ENCODE data around the gene TTLL8. TPM values are rescaled to one million over a fixed set of nuclear protein-coding genes. Genes with fewer than 3 reads are reported as not detected.
"Not testable (repeated sequence)": the region's sequence is repeated elsewhere in the genome, so short reads cannot be mapped to it uniquely, and the experiment has no call there.

The TTLL8 gene
- total RNA-seq, 1 experiment from 2014 or later: not detected

GRCh38 chr22:50088096-50088495 lies 30.0 kb upstream of the TTLL8 start:
- H2AFZ ChIP-seq (ENCODE audit: low read length): no peak overlapping the region
- intact Hi-C loops (cut with micrococcal nuclease): no loop called here
- H3F3A ChIP-seq (ENCODE audit: low read length, unreplicated experiment): no peaks in the 10 kb centered on the region

GRCh38 chr22:50087646-50088045 lies 29.5 kb upstream of the TTLL8 start:
- H3F3A ChIP-seq (ENCODE audit: low read length, unreplicated experiment): no peaks in the 10 kb centered on the region
- H3K9me2 ChIP-seq (replicated peaks; ENCODE audit: low read length): no peaks in the 10 kb centered on the region
- ATAC-seq: no peak
- H3K27ac ChIP-seq (ENCODE audit: low read length): no peak overlapping the region
- no peak overlapping the region for H3K4me2 ChIP-seq (ENCODE audit: low read length)
- no peaks in the 10 kb centered on the region for H4K20me1 ChIP-seq (ENCODE audit: low read length)
- H3K9ac ChIP-seq (ENCODE audit: low read length): no peak overlapping the region
- no peak for TF ChIP-seq CTCF (conservative IDR thresholded peaks at IDR 0.05; ENCODE audit: low read depth, low read length)
- TF ChIP-seq EZH2 (IDR thresholded peaks at IDR 0.05; ENCODE audit: low read length, unreplicated experiment): no peak
- TF ChIP-seq EZH2phosphoT487 (IDR thresholded peaks at IDR 0.05; ENCODE audit: borderline replicate concordance, low read length): no peak
- H2AFZ ChIP-seq (ENCODE audit: low read length): no peak overlapping the region
- no peak overlapping the region for H3K4me3 ChIP-seq (ENCODE audit: low read length)
- DNase-seq: no peak
- no peaks in the 10 kb centered on the region for H3K4me1 ChIP-seq (ENCODE audit: insufficient read depth, low read length)
- ChIA-PET POLR2A (ENCODE audit: unreplicated experiment) (no interaction called here), CTCF (no interaction called here)
- BruUV-seq (replicated peaks): no TSS peak
- no peaks in the 10 kb centered on the region for H3K9me3 ChIP-seq (ENCODE audit: low read length)
- H3K36me3 ChIP-seq (ENCODE audit: low read depth, low read length): no peaks in the 10 kb centered on the region
- intact Hi-C loops (cut with micrococcal nuclease): no loop called here
- H3K79me2 ChIP-seq (ENCODE audit: low read length): no peaks in the 10 kb centered on the region
- H3K27me3 ChIP-seq (ENCODE audit: low read length): no peaks in the 10 kb centered on the region

More at GRCh38 chr22:50088096-50088495, 30.0 kb upstream of the TTLL8 start:
- Histone ChIP-seq H3K9ac (ENCODE audit: low read length) (no peak overlapping the region), H3K4me2 (ENCODE audit: low read length) (no peak overlapping the region), H3K4me3 (ENCODE audit: low read length) (no peak overlapping the region), H4K20me1 (ENCODE audit: low read length) (no peaks in the 10 kb centered on the region), H3K36me3 (ENCODE audit: low read depth, low read length) (no peaks in the 10 kb centered on the region), H3K27ac (ENCODE audit: low read length) (no peak overlapping the region), H3K9me3 (ENCODE audit: low read length) (no peaks in the 10 kb centered on the region), H3K27me3 (ENCODE audit: low read length) (no peaks in the 10 kb centered on the region), H3K79me2 (ENCODE audit: low read length) (no peaks in the 10 kb centered on the region), H3K4me1 (ENCODE audit: insufficient read depth, low read length) (no peaks in the 10 kb centered on the region), H3K9me2 (replicated peaks; ENCODE audit: low read length) (no peaks in the 10 kb centered on the region)
- no TSS peak for BruUV-seq (replicated peaks)
- POLR2A ChIA-PET (ENCODE audit: unreplicated experiment): no interaction called here
- CTCF ChIA-PET: no interaction called here
- TF ChIP-seq EZH2phosphoT487 (IDR thresholded peaks at IDR 0.05; ENCODE audit: borderline replicate concordance, low read length): no peak
- TF ChIP-seq CTCF (conservative IDR thresholded peaks at IDR 0.05; ENCODE audit: low read depth, low read length): no peak
- TF ChIP-seq EZH2 (IDR thresholded peaks at IDR 0.05; ENCODE audit: low read length, unreplicated experiment): no peak
- no peak for ATAC-seq
- DNase-seq: no peak

- DNase-seq; H2AFZ ChIP-seq (ENCODE audit: low read length); H3K27me3 ChIP-seq (ENCODE audit: low read length); H4K20me1 ChIP-seq (ENCODE audit: low read length); CTCF ChIA-PET; H3K4me1 ChIP-seq (ENCODE audit: insufficient read depth, low read length); H3K4me2 ChIP-seq (ENCODE audit: low read length); H3F3A ChIP-seq (ENCODE audit: low read length, unreplicated experiment); H3K27ac ChIP-seq (ENCODE audit: low read length); BruUV-seq (replicated peaks); H3K9me2 ChIP-seq (replicated peaks; ENCODE audit: low read length); intact Hi-C loops (cut with micrococcal nuclease); H3K36me3 ChIP-seq (ENCODE audit: low read depth, low read length); H3K9me3 ChIP-seq (ENCODE audit: low read length); POLR2A ChIA-PET (ENCODE audit: unreplicated experiment); H3K9ac ChIP-seq (ENCODE audit: low read length); ATAC-seq; H3K79me2 ChIP-seq (ENCODE audit: low read length); H3K4me3 ChIP-seq (ENCODE audit: low read length): not testable (repeated sequence)
Observed at GRCh38 chr22:50086975-50087374, 28.9 kb upstream of the TTLL8 start.

All from PC-3 (cell line).